ENCODE results near the gene EEF1G. TPM values are rescaled to one million over a fixed set of nuclear protein-coding genes. Genes with fewer than 3 reads are reported as not detected.

The EEF1G gene

GRCh38 chr11:62512961-62513360 is 60.7 kb downstream of the EEF1G start:
- no peak overlapping the region for H3K9ac ChIP-seq (ENCODE audit: low read depth, low read length)
- H3K27me3 ChIP-seq (ENCODE audit: control insufficient read depth, insufficient read depth, low read length) = no peaks in the 10 kb centered on the region
- H3K4me1 ChIP-seq (ENCODE audit: control insufficient read depth, insufficient read depth, low read length) = peaks cover 11% of the 10 kb centered on the region
- no peaks in the 10 kb centered on the region for H3K9me3 ChIP-seq (replicated peaks; ENCODE audit: low read length)
- no peak overlapping the region for H3K4me3 ChIP-seq (ENCODE audit: low read length)
- peaks cover 38% of the 10 kb centered on the region for H3K36me3 ChIP-seq (ENCODE audit: insufficient read depth, low read length)
- H3K4me2 ChIP-seq (ENCODE audit: low read length) = no peak overlapping the region

Small RNAs within 50 kb of the gene (small RNA-seq; reads per million reads assigned to genes)
- gene AP001458.1 (not detected), gene EEF1G (not detected), gene MIR6747 (not detected)
